Measurements from ENCODE around the gene HAUS2.

The HAUS2 gene

DNA sequence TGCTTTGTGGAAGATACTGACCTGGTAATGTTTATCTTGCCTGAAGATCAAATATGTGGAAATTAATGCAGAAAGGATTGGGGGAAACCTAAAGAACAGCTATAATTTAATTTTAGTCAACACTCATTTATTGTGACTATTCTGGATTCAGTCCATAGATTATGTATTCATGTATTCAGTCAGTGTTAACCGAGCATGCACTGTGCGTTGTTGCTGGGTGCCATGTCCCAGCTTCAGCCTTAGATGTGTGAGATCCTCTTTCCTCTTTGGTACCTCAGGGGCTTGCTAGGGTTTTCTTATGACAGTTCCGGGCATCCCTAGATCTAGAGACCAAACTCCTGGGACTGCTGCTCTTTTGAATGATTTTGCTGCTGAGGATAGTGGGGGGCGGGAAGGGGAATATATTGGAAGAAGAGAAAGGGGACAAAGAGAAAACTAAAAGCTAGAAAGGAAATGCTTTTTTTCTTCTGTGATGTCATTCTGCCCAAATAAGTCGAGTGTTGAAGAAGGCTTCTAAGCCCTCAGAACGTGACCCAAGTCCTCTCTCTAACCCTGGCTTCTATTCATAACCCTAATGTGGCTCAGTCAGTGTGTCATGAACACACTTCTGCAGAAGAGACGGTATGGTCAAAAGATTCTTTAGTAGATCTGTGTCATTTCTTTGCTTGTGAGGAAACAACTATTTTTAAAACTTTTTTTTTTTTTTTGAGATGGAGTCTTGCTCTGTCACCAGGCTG, 60.3 kb downstream of the HAUS2 start:
- no peak for DNase-seq (ENCODE audit: low spot score)

DNA sequence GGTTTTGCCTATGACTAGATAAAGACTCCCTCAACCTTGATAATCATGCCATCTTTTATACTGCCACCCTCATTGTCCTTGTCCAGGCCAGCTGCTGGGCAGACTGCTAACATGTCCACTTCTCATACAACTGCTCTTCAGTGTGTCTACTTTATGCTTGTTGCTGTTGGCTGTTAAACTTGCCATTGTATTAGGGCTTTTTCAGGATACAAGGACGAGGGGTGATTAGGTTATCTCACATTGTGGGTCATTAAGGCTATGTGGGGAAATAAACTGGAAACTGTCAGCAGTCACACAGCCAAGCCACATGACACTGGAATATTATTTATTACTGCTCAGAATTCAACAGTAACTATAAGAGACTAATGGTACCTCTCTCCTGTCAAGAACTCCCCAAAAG, 62.9 kb downstream of the HAUS2 start:
- DNase-seq (ENCODE audit: low spot score) = no peak

DNA sequence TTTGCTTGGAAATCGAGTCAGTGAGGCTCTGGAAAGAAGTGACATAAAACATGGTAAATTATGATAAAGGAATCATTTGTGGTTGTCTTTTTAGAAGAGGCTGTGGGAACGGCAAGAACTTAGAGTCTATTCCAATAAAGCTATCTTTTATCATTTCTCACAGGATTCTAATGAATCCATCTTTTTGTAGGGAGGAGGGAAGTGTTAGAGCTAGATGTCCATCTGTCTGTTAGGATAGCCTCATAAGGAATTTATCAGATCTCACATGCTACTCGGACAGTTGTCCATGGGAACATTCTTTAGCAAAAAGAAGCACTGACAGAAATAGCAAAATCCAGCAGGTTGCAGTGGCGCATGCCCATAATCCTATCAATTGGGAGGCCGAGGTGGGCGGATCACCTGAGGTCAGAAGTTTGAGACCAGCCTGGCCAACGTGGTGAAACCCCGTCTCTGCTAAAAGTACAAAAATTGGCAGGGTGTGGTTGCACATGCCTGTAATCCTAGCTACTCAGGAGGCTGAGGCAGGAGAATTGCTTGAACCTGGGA, 63.8 kb downstream of the HAUS2 start:
- no peak for DNase-seq (ENCODE audit: low spot score)

DNA sequence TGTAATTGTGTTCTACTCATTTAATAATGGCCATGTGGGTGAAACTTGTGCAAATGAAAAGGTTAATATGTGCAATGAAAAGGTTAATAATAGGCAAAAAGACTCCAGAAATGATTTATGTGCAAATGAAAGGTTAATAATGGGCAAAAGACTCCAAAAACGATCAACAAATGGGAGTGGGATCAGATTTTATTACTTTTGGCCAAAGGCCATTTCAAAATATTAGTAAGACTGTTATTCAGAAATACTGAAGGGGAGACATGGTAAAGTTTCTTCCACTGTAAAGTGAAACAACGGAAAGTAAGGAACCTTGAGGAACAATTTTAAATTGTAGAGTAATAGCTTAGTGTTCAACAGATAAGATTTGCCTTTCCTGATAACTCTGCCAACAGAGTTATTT, 67.5 kb downstream of the HAUS2 start:
- DNase-seq (ENCODE audit: low spot score) = no peak

Measured in Ammon's horn (tissue), 1 donor.